HG03520 (cell line): ENCODE data around the gene POLD3.

Source experiments
- ATAC-seq: cut with Tn5 transposase; IDR thresholded peaks from one replicate; pipeline ENCODE4 v1.9.1; 2021; ENCODE audit warnings: mild to moderate bottlenecking, moderate library complexity; ENCODE audit not compliant: unreplicated experiment

The POLD3 gene

GRCh38 chr11:74684661-74685060 lies 92.3 kb downstream of the POLD3 start:
- ATAC-seq, result no peak

- ATAC-seq, result no peak
These were observed 93.0 kb downstream of the POLD3 start for GRCh38 chr11:74685338-74685737.

DNA sequence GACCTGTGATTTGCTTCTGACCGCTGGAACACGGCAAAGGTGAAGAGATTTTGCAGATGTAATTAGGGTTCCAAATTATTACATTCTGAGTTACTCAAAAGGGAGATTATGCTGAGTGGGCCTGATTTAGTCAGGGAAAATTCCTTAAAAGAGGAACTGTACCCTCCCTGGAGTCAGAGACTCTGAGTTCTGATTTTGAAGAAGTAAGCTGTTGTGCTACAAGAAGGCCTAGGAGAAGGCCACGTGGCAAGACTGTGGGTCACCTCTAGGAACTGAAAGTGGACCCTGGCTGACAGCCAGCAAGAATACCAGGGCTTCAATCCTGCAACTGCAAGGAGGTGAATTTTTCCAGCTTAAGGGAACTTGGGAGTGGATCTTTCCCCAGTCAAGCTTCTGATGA lies 93.5 kb downstream of the POLD3 start:
- no peak for ATAC-seq

DNA sequence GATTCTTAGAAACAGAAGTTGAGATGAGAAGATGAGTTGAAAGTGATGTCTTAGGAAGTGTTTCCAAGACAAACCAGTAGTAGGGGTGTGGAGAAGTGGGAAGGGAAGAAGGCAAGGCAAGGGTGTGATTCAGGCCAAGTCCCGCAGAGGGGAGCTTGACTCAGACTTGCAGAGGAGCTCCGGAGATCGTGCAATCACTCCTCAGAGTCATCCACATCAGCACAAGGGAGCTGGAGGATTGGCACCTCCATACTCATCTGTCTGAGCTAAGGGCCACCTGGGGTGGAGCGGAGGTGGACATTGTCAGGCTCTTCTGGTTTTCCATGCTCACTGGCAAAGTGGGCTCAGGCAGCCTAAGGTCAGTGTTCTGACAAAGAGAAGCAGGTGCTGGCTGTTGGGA lies 94.4 kb downstream of the POLD3 start:
- no peak for ATAC-seq

DNA sequence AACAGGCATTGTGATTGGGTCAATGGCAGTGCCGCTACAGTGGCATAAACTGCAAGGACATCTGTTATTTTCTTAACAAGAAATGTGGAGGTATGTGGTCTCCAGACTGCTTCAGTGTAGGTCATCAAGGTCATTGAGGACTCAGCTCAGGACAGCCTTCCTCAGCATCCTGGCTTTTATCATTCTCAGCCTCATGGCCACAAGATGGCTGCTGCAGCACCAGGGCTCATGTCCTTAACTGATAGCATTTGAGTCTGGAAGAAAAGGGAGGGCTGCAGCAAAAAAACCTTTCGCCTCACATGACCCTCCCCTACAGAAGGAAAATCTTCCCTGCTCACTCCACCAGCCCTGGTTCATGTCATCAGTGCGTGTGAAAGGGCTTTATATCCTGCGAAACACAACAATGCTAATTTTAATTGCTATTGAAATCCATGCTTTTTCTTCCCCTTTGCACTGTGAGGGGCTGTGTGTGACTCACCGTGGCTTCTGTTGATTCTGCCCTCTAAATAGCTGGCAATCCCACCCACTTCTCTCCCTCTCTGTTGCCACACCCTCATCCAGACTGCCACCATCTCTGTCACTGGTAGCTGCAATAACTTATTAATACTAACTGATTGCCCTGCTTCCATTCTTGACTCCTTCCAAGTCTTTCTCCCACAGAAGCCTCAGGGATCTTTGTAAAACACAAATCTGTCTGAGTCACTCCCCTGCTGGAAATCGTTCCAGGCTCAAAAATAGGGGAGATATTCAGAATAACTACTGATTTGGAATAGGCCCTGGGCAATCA lies 95.0 kb downstream of the POLD3 start:
- ATAC-seq, result no peak

DNA sequence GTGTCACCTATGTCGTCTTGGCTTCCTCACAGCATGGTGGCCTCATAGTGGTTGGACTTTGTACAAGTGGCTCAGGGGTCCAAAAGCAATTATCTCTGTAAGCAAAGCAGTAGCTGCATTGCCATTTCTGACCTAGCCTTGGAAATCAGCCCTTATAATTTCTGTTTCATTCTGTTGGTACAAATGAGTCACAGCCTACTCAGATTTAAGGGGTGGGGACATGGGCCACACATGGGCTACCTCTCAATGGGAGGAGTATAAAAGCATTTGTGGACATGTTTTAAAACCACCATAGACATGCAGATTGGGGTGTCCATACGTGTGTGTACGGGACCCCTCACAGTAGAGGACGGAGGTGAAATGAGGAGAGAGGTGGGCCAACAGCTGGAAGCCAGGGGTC lies 97.3 kb downstream of the POLD3 start:
- ATAC-seq, result no peak

GRCh38 chr11:74691755-74692154 lies 99.4 kb downstream of the POLD3 start:
- ATAC-seq, result no peak
